Measurements from ENCODE around the gene COPS3. TPM values are rescaled to one million over a fixed set of nuclear protein-coding genes. Genes with fewer than 3 reads are reported as not detected.

COPS3 gene
- total and polyA plus RNA-seq, 9 of the 15 experiments (the other 6 are each of a cell fraction or from before 2014, with no cell fraction given) = 92.4 to 295 (median 167) TPM

GRCh38 chr17:17201271-17201670 is 79.8 kb downstream of the COPS3 start (continued):
- TF ChIP-seq FOXK2 (conservative IDR thresholded peaks at IDR 0.05 in 1 of 2, IDR thresholded peaks at IDR 0.05 in 1 of 2; ENCODE audit: low read depth in 2 of 2) (no peak), GABPA (tag; conservative IDR thresholded peaks at IDR 0.05; ENCODE audit: low read depth) (no peak), MEF2D (tag; conservative IDR thresholded peaks at IDR 0.05; ENCODE audit: low read depth) (no peak), ZNF347 (CRISPR knock-in tag; IDR thresholded peaks at IDR 0.05; ENCODE audit: low read depth) (no peak), NCOA2 (IDR thresholded peaks at IDR 0.05; ENCODE audit: partially characterized antibody in 2 of 2) (no peak), TRIM24 (IDR thresholded peaks at IDR 0.05) (no peak)
- TF ChIP-seq, protein P1, sequence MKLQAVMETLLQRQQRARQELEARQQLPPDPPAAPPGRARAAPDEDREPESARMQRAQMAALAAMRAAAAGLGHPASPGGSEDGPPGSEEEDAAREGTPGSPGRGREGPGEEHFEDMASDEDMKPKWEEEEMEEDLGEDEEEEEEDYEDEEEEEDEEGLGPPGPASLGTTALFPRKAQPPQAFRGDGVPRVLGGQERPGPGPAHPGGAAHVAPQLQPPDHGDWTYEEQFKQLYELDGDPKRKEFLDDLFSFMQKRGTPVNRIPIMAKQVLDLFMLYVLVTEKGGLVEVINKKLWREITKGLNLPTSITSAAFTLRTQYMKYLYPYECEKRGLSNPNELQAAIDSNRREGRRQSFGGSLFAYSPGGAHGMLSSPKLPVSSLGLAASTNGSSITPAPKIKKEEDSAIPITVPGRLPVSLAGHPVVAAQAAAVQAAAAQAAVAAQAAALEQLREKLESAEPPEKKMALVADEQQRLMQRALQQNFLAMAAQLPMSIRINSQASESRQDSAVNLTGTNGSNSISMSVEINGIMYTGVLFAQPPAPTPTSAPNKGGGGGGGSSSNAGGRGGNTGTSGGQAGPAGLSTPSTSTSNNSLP (IDR thresholded peaks at IDR 0.05; ENCODE audit: borderline replicate concordance, low read depth, low read length) = no peak

- 97% methylated on average over 4 of the region's 5 CpGs for WGBS (ENCODE audit: insufficient coverage, low coverage, missing lambda C conversion rate)
- Histone ChIP-seq H3K9ac (ENCODE audit: insufficient read depth in 1 of 2, low read depth in 2 of 2, low read length in 2 of 2) (no peak overlapping the region), H3K9me1 (ENCODE audit: control insufficient read depth, insufficient read depth, low read length) (no peaks in the 10 kb centered on the region), H2AFZ (ENCODE audit: low read depth, low read length) (no peak overlapping the region), H3K27ac (ENCODE audit: extremely low read depth, low read depth, low read length) (no peak overlapping the region), H3K4me1 (replicated peaks in 1 of 2; ENCODE audit: control insufficient read depth in 2 of 2, insufficient read depth in 2 of 2, low read length in 2 of 2) (peaks cover 10 to 25% of the 10 kb centered on the region in 2 experiments; a peak in 4 of 5 replicates), H4K20me1 (replicated peaks; ENCODE audit: control insufficient read depth, insufficient read depth, low read length) (no peaks in the 10 kb centered on the region), H3K4me3 (no peak overlapping the region), H3K79me2 (ENCODE audit: control insufficient read depth, insufficient read depth, low read length) (peaks cover 46% of the 10 kb centered on the region), H3K4me2 (ENCODE audit: insufficient read depth, low read length) (no peak overlapping the region), H3K27me3 (ENCODE audit: control insufficient read depth in 2 of 2, insufficient read depth in 2 of 2, low read length in 2 of 2) (no peaks in the 10 kb centered on the region), H3K36me3 (ENCODE audit: control insufficient read depth, insufficient read depth, low read length) (peaks cover 48% of the 10 kb centered on the region; the same call in 2 of the 3 replicates), H3K9me3 (replicated peaks; ENCODE audit: control insufficient read depth, insufficient read depth, low read depth, low read length) (no peaks in the 10 kb centered on the region)
- no TSS peak for BruUV-seq (replicated peaks)
- CTCF ChIA-PET (ENCODE audit: low intra/inter-chr PET ratio) = no interaction called here
- DNase-seq (ENCODE audit: extremely low read depth in 1 of 4, low spot score in 3 of 4) = no peak
- intact Hi-C loops (cut with micrococcal nuclease) (no loop called here), in situ Hi-C loops (cut with MboI) (no loop called here)
- POLR2A ChIA-PET = interaction anchor here (1.2 to 2.1 kb wide), 2 partner anchors 9 to 10 kb away, joined by 3 to 5 read pairs; no protein-coding TSS in a partner anchor
- no peak for ATAC-seq
- no peak for FAIRE-seq
- TF ChIP-seq RFX1 (IDR thresholded peaks at IDR 0.05) = no peak
- TF ChIP-seq ZNF668 (CRISPR knock-in tag; IDR thresholded peaks at IDR 0.05) = no peak
- TF ChIP-seq, protein P2, sequence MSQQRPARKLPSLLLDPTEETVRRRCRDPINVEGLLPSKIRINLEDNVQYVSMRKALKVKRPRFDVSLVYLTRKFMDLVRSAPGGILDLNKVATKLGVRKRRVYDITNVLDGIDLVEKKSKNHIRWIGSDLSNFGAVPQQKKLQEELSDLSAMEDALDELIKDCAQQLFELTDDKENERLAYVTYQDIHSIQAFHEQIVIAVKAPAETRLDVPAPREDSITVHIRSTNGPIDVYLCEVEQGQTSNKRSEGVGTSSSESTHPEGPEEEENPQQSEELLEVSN (IDR thresholded peaks at IDR 0.05; ENCODE audit: borderline replicate concordance in 1 of 2, extremely low read depth in 1 of 2, insufficient read depth in 1 of 2, insufficient read length in 1 of 2, low read depth in 1 of 2, low read length in 1 of 2, poor library complexity in 1 of 2, severe bottlenecking in 1 of 2) = no peak
- TF ChIP-seq, protein P3, sequence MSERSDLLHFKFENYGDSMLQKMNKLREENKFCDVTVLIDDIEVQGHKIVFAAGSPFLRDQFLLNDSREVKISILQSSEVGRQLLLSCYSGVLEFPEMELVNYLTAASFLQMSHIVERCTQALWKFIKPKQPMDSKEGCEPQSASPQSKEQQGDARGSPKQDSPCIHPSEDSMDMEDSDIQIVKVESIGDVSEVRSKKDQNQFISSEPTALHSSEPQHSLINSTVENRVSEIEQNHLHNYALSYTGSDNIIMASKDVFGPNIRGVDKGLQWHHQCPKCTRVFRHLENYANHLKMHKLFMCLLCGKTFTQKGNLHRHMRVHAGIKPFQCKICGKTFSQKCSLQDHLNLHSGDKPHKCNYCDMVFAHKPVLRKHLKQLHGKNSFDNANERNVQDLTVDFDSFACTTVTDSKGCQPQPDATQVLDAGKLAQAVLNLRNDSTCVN (CRISPR knock-in tag; IDR thresholded peaks at IDR 0.05) = no peak
- no peak for TF ChIP-seq OTX1 (CRISPR knock-in tag; IDR thresholded peaks at IDR 0.05)
- no peak for TF ChIP-seq MEF2D (tag; conservative IDR thresholded peaks at IDR 0.05; ENCODE audit: low read depth)
- TF ChIP-seq HNRNPUL1 (IDR thresholded peaks at IDR 0.05; ENCODE audit: low read length) = no peak
- TF ChIP-seq PRMT5 (CRISPR knock-in tag; IDR thresholded peaks at IDR 0.05) = no peak
- TF ChIP-seq, protein P4, sequence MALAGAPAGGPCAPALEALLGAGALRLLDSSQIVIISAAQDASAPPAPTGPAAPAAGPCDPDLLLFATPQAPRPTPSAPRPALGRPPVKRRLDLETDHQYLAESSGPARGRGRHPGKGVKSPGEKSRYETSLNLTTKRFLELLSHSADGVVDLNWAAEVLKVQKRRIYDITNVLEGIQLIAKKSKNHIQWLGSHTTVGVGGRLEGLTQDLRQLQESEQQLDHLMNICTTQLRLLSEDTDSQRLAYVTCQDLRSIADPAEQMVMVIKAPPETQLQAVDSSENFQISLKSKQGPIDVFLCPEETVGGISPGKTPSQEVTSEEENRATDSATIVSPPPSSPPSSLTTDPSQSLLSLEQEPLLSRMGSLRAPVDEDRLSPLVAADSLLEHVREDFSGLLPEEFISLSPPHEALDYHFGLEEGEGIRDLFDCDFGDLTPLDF (CRISPR knock-in tag; IDR thresholded peaks at IDR 0.05) = no peak
- TF ChIP-seq ELF2 (CRISPR knock-in tag; IDR thresholded peaks at IDR 0.05) = no peak
- TF ChIP-seq ZFP36 (IDR thresholded peaks at IDR 0.05; ENCODE audit: low read depth, low read length, partially characterized antibody) = no peak
These were observed 80.2 kb downstream of the COPS3 start for GRCh38 chr17:17200831-17201230.

Measured in K562 (cell line).